Sigmoid colon (tissue), 7 donors: Measurements from ENCODE around the gene GRM8. TPM values are rescaled to one million over a fixed set of nuclear protein-coding genes. Genes with fewer than 3 reads are reported as not detected.
"Not testable (repeated sequence)": the region's sequence is repeated elsewhere in the genome, so short reads cannot be mapped to it uniquely, and the experiment has no call there.

Experiments used
- DNase-seq: peaks from one replicate; pipeline ENCODE4 v3.0.0-alpha.2; 2019
- H3K27ac ChIP-seq, 4 donors: fragments of 200-600 bp; sonication (generic); one replicate each; pipeline ENCODE4 v1.5.1; 2016 to 2019; ENCODE audit warnings: mild to moderate bottlenecking in 1 of 4
- H3K27me3 ChIP-seq, 3 donors: fragments of 200-600 bp; sonication (generic); one replicate each; pipeline ENCODE4 v1.5.1; 2019; ENCODE audit warnings: mild to moderate bottlenecking in 1 of 3
- H3K36me3 ChIP-seq, 4 donors: fragments of 200-600 bp; sonication (generic); one replicate each; pipeline ENCODE4 v1.5.1; 2016 to 2019
- H3K4me1 ChIP-seq, 4 donors: fragments of 200-600 bp; sonication (generic); one replicate each; pipeline ENCODE4 v1.5.1; 2017 to 2019
- H3K4me3 ChIP-seq, 4 donors: fragments of 200-600 bp; sonication (generic); one replicate each; pipeline ENCODE4 v1.5.1; 2017 to 2019; ENCODE audit warnings: mild to moderate bottlenecking in 2 of 4, moderate library complexity in 1 of 4
- H3K9me3 ChIP-seq, 4 donors: fragments of 200-600 bp in 3 of 4; sonication (generic) in 3 of 4; one replicate each; pipeline versions ENCODE4 v1.5.1 to v1.6.1; 2013 to 2019
- EP300 ChIP-seq, 4 donors: sonication (generic); formaldehyde crosslinking; IDR thresholded peaks; one replicate each; pipeline ENCODE4 v1.6.1; 2017; ENCODE audit warnings: antibody characterized with exemption in 4 of 4
- POLR2A ChIP-seq, 2 donors: fragments of 450-650 bp; IDR thresholded peaks; one replicate each; pipeline ENCODE4 v1.6.1; 2016; ENCODE audit warnings: antibody characterized with exemption in 2 of 2, mild to moderate bottlenecking in 2 of 2, moderate library complexity in 2 of 2
- POLR2AphosphoS5 ChIP-seq, 4 donors: sonication (generic); formaldehyde crosslinking; IDR thresholded peaks; one replicate each; pipeline ENCODE4 v1.6.1; 2017; ENCODE audit warnings: antibody characterized with exemption in 4 of 4
- WGBS, 2 donors: extraction: QIAGEN DNeasy Blood & Tissue Kit; methylation state at CpG; one replicate each; pipeline ENCODE4 v1.1.7; 2013; 5-methylcytosine and 5-hydroxymethylcytosine counted together
- intact Hi-C: fragments of 100-400 bp; cut with DNase I; formaldehyde crosslinking; loops from one replicate; pipeline ENCODE4 v1.15.1; 2023
- polyA plus RNA-seq, 3 donors: library from polyadenylated mRNA; stranded (reverse); fragments of 200-250 nt; gene quantifications; one replicate each; pipeline ENCODE4 v1.2.3, GENCODE V29; 2013
- total RNA-seq, 4 donors: library from RNA; depleted of rRNA; stranded (reverse); fragments of >200 nt; gene quantifications; one replicate each; pipeline ENCODE4 v1.1.0, GENCODE V29; 2016
- TF ChIP-seq, protein P1 (sequence below), 4 experiments: fragments of 450-650 bp in 3 of 4; fragments of 200-600 bp in 1 of 4; IDR thresholded peaks; one replicate each; pipeline ENCODE4 v1.5.1; 2016 to 2019; ENCODE audit warnings: antibody characterized with exemption in 4 of 4, mild to moderate bottlenecking in 3 of 4, moderate library complexity in 2 of 4
- donor health status: healthy with polysubstance abuse.
- donor health status: Bipolar disorder and iron deficiency.
- donor health status: healthy.

Gene GRM8
- total and polyA plus RNA-seq, 7 donors: 0.27 to 1.9 (median 0.55) TPM; not detected in 4

DNA sequence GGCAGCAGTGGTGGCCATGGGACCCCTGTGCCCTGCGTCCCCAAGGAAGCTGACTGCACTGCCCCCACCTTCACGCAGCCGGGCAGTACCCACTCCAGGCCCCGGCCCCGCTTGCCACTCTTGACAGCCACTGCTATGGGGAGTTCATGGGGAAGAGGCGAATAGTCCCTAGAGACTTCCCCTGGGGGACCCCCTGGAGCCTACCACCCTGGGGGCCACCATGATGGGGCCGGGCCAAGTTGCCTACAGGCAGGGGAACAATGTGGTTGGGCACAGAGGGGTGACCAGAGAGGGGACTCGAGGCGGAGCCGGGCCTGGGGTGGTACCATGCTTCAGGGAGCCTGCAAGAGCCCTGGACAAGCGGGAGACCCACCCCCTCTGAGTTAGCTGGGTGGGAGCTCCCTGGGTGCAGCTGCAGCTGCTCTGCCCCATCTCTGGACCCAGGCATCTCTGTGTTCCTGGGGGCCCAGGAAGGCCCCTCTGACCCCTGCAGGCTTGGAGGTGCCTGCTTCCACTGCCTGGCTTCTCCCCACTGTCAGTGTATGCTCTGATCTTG, 567.6 kb downstream of the GRM8 start:
- 91 to 95% methylated on average over 11 of the region's 11 CpGs for WGBS, 2 donors
- DNase-seq: no peak
- H3K9me3 ChIP-seq: no peaks in the 10 kb centered on the region
- H3K36me3 ChIP-seq: no peaks in the 10 kb centered on the region
- no peaks in the 10 kb centered on the region for H3K27me3 ChIP-seq
- H3K4me1 ChIP-seq: peaks cover 0 to 6% (median 0%) of the 10 kb centered on the region in 4 donors
- TF ChIP-seq POLR2AphosphoS5 (IDR thresholded peaks at IDR 0.05) (no peak), POLR2A (IDR thresholded peaks at IDR 0.05) (no peak), EP300 (IDR thresholded peaks at IDR 0.05) (no peak)
- TF ChIP-seq, protein P1, sequence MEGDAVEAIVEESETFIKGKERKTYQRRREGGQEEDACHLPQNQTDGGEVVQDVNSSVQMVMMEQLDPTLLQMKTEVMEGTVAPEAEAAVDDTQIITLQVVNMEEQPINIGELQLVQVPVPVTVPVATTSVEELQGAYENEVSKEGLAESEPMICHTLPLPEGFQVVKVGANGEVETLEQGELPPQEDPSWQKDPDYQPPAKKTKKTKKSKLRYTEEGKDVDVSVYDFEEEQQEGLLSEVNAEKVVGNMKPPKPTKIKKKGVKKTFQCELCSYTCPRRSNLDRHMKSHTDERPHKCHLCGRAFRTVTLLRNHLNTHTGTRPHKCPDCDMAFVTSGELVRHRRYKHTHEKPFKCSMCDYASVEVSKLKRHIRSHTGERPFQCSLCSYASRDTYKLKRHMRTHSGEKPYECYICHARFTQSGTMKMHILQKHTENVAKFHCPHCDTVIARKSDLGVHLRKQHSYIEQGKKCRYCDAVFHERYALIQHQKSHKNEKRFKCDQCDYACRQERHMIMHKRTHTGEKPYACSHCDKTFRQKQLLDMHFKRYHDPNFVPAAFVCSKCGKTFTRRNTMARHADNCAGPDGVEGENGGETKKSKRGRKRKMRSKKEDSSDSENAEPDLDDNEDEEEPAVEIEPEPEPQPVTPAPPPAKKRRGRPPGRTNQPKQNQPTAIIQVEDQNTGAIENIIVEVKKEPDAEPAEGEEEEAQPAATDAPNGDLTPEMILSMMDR (IDR thresholded peaks at IDR 0.05): no peak
- H3K4me3 ChIP-seq: no peak overlapping the region
- intact Hi-C loops: no loop called here
- H3K27ac ChIP-seq: no peak overlapping the region

DNA sequence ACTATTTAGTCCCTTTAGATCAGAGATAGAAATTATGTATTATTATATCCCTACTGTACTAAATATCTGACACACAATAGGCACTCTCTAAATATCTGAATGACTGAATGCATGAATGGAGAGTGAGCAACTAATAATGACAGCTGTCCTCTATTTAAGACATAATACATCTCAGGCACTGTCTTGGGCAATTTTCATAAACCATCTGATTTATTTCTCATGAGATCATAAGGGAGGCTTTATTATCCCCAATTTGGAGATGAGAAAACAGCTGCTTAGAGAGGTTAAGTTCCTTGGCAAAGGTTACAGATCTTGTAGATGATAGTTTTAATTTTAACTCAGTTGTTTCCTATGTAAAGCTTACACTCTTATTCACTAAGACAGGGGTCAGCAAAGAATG, 570.6 kb downstream of the GRM8 start:
- no peak for DNase-seq
- Histone ChIP-seq H3K27ac (no peak overlapping the region), H3K36me3 (no peaks in the 10 kb centered on the region), H3K27me3 (no peaks in the 10 kb centered on the region), H3K9me3 (no peaks in the 10 kb centered on the region), H3K4me3 (no peak overlapping the region), H3K4me1 (no peaks in the 10 kb centered on the region)
- intact Hi-C loops: no loop called here
- TF ChIP-seq, protein P1 (IDR thresholded peaks at IDR 0.05): no peak
- TF ChIP-seq POLR2A (IDR thresholded peaks at IDR 0.05): no peak
- TF ChIP-seq EP300 (IDR thresholded peaks at IDR 0.05): no peak
- no peak for TF ChIP-seq POLR2AphosphoS5 (IDR thresholded peaks at IDR 0.05)

DNA sequence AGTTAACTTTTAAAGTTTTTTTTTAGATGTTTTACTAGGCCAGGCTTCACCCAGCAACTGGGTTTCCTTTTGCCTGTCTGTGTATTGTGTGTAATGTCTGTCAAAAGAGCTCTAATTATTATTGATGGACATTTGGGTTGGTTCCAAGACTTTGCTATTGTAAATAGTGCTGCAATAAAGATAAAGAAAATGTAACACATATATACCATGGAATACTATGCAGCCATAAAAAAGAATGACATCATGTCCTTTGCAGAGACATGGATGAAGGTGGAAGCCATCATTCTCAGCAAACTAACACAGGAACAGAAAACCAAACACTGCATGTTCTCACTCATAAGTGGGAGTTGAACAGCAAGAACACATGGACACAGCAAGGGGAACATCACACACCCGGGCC, 584.0 kb downstream of the GRM8 start:
- H3K27ac ChIP-seq, intact Hi-C loops, H3K36me3 ChIP-seq, H3K4me1 ChIP-seq, H3K4me3 ChIP-seq, H3K9me3 ChIP-seq, DNase-seq, H3K27me3 ChIP-seq: not testable (repeated sequence)
- WGBS, 2 donors: 92 to 96% methylated on average over 1 of the region's 1 CpG

DNA sequence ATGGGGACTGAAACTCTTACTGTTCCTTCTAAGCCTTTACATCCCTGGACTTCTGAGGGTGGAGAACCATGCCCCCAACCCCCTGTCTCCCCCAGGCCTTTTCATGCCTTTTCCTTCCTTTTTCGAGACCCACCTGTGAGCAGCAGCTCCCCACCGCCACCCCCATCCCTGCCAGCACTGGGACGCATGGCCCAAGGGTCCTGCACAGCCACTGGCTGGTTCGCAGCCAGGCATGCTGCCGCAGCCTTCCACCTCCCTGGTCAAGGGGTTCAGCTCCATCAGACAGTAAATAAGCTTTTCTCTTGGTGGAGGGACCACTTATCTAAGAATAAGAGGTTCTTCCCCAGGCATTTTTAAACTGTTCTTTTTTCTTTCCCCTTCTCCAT, 584.4 kb downstream of the GRM8 start:
- no peak for DNase-seq
- H3K9me3 ChIP-seq: no peaks in the 10 kb centered on the region
- WGBS, 2 donors: 95% methylated on average over 5 of the region's 5 CpGs
- no peak overlapping the region for H3K4me3 ChIP-seq
- H3K27me3 ChIP-seq: no peaks in the 10 kb centered on the region
- H3K27ac ChIP-seq: no peak overlapping the region
- intact Hi-C loops: no loop called here
- H3K4me1 ChIP-seq: no peaks in the 10 kb centered on the region
- TF ChIP-seq, protein P1 (IDR thresholded peaks at IDR 0.05): no peak
- TF ChIP-seq POLR2AphosphoS5 (IDR thresholded peaks at IDR 0.05): no peak
- no peak for TF ChIP-seq POLR2A (IDR thresholded peaks at IDR 0.05)
- TF ChIP-seq EP300 (IDR thresholded peaks at IDR 0.05): no peak
- H3K36me3 ChIP-seq: no peaks in the 10 kb centered on the region

DNA sequence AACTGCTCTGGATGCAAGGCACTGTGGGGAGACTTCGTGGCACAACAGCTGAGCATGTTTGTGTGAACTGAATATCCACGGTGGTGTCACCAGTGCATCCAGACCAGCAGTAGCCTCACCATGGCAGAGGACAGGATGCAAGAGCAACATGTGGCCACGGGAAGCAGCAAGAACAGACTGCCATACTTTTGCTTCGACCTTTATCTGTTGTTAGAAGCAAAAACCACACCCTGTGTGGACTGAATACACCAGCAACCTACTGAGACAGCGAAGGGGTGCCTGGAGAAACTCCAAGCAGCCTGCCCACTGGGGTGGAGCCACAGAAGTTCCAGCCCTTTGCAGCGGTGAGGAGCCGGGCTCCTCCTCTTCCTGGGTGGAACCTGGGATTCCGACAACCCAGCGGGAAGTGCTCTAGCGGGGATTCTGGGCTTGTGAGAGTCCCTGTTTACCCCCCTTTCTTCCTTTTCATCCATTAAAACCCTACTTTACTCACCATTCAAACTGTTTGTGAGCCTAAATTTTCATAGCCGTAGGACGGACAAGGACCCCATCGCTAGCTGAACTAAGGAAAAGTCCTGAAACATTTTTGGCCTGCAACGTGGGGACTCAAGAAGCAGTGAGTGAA, 584.9 kb downstream of the GRM8 start:
- DNase-seq: no peak
- H3K4me1 ChIP-seq: no peaks in the 10 kb centered on the region
- no peak overlapping the region for H3K27ac ChIP-seq
- no peak overlapping the region for H3K4me3 ChIP-seq
- no peak for TF ChIP-seq POLR2A (IDR thresholded peaks at IDR 0.05)
- no peak for TF ChIP-seq POLR2AphosphoS5 (IDR thresholded peaks at IDR 0.05)
- TF ChIP-seq, protein P1 (IDR thresholded peaks at IDR 0.05): no peak
- no peak for TF ChIP-seq EP300 (IDR thresholded peaks at IDR 0.05)
- H3K36me3 ChIP-seq: no peaks in the 10 kb centered on the region
- WGBS, 2 donors: 90% methylated on average over 14 of the region's 14 CpGs
- no peaks in the 10 kb centered on the region for H3K9me3 ChIP-seq
- no peaks in the 10 kb centered on the region for H3K27me3 ChIP-seq
- intact Hi-C loops: no loop called here
